ENCODE measurements around the gene SULF2.

DNA sequence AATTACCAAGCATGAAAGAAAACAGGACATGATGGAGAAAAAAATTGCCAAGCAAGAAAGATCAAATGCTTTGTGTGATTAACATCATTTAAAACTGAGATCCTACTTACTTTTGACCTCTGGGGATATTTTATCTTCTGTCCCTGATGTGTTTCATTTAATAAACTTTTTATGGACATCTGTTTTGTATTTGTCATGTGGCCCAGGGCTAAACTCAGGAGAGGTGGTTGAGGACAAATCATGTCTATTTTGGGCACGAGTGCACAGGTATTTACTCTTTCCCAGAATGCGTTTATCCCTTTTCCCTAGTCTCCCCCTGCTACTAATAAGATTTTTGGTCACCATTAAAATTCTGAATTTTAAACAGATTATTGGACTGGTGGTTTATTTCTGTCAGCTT, 155.4 kb downstream of the SULF2 start:
- TF ChIP-seq, protein P1, sequence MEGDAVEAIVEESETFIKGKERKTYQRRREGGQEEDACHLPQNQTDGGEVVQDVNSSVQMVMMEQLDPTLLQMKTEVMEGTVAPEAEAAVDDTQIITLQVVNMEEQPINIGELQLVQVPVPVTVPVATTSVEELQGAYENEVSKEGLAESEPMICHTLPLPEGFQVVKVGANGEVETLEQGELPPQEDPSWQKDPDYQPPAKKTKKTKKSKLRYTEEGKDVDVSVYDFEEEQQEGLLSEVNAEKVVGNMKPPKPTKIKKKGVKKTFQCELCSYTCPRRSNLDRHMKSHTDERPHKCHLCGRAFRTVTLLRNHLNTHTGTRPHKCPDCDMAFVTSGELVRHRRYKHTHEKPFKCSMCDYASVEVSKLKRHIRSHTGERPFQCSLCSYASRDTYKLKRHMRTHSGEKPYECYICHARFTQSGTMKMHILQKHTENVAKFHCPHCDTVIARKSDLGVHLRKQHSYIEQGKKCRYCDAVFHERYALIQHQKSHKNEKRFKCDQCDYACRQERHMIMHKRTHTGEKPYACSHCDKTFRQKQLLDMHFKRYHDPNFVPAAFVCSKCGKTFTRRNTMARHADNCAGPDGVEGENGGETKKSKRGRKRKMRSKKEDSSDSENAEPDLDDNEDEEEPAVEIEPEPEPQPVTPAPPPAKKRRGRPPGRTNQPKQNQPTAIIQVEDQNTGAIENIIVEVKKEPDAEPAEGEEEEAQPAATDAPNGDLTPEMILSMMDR (IDR thresholded peaks at IDR 0.05): no peak
- no peak for TF ChIP-seq POLR2A (IDR thresholded peaks at IDR 0.05)

Data from testis (tissue), 2 donors.